ENCODE results near the gene PHGDH. TPM values are rescaled to one million over a fixed set of nuclear protein-coding genes. Genes with fewer than 3 reads are reported as not detected.

The PHGDH gene
- total and polyA plus RNA-seq, 2 of the 13 experiments (the other 11 are each of a cell fraction or from before 2014, with no cell fraction given), result 95.8 to 133 TPM

- 0 out of 2 replicates have a peak, but pooled peaks have one; percentile 1 for TF ChIP-seq ZNF746 (CRISPR knock-in tag; IDR thresholded peaks at IDR 0.05)
- TF ChIP-seq XBP1 (CRISPR knock-in tag; IDR thresholded peaks at IDR 0.05), result no peak
- TF ChIP-seq ZNF547 (CRISPR knock-in tag; IDR thresholded peaks at IDR 0.05), result no peak
- no peak for TF ChIP-seq SNAPC5 (CRISPR knock-in tag; IDR thresholded peaks at IDR 0.05; ENCODE audit: borderline replicate concordance)
- TF ChIP-seq SMC3 (IDR thresholded peaks at IDR 0.05; ENCODE audit: low read length), result no peak
- no peak for TF ChIP-seq ZNF713 (CRISPR knock-in tag; IDR thresholded peaks at IDR 0.05)
- no peak for TF ChIP-seq ZSCAN12 (CRISPR knock-in tag; IDR thresholded peaks at IDR 0.05)
- TF ChIP-seq HNRNPK (IDR thresholded peaks at IDR 0.05; ENCODE audit: low read depth, low read length, poor library complexity, severe bottlenecking), result no peak
- TF ChIP-seq FOSL1 (CRISPR knock-in tag; IDR thresholded peaks at IDR 0.05; ENCODE audit: borderline replicate concordance), result no peak
- no peak for TF ChIP-seq ZNF720 (CRISPR knock-in tag; IDR thresholded peaks at IDR 0.05)
- TF ChIP-seq NFRKB (IDR thresholded peaks at IDR 0.05), result no peak
- TF ChIP-seq RXRB (CRISPR knock-in tag; IDR thresholded peaks at IDR 0.05; ENCODE audit: borderline replicate concordance), result 0 out of 2 replicates have a peak, but pooled peaks have one; percentile 10
- TF ChIP-seq MXD3 (CRISPR knock-in tag; IDR thresholded peaks at IDR 0.05), result 0 out of 2 replicates have a peak, but pooled peaks have one; percentile 12
- TF ChIP-seq SNAPC4 (CRISPR knock-in tag; IDR thresholded peaks at IDR 0.05), result no peak
- no peak for TF ChIP-seq MXD4 (CRISPR knock-in tag; IDR thresholded peaks at IDR 0.05)
- no peak for TF ChIP-seq REXO4 (CRISPR knock-in tag; IDR thresholded peaks at IDR 0.05; ENCODE audit: borderline replicate concordance)
- no peak for TF ChIP-seq SIN3B (IDR thresholded peaks at IDR 0.05; ENCODE audit: low read length)
- no peak for TF ChIP-seq ZSCAN9 (CRISPR knock-in tag; IDR thresholded peaks at IDR 0.05; ENCODE audit: borderline replicate concordance)
- no peak for TF ChIP-seq ZFP37 (CRISPR knock-in tag; IDR thresholded peaks at IDR 0.05; ENCODE audit: borderline replicate concordance)
- TF ChIP-seq KLF13 (CRISPR knock-in tag; IDR thresholded peaks at IDR 0.05), result no peak
- TF ChIP-seq HOXA3 (CRISPR knock-in tag; IDR thresholded peaks at IDR 0.05), result no peak
- no peak for TF ChIP-seq SKIL (CRISPR knock-in tag; IDR thresholded peaks at IDR 0.05; ENCODE audit: borderline replicate concordance)
- no peak; the same call in 1 of the 2 replicates for TF ChIP-seq REPIN1 (CRISPR knock-in tag; IDR thresholded peaks at IDR 0.05; ENCODE audit: borderline replicate concordance, low read depth)
- TF ChIP-seq TBL1XR1 (IDR thresholded peaks at IDR 0.05; ENCODE audit: borderline replicate concordance, low read length, partially characterized antibody), result no peak
These were observed at the start of gene PHGDH (continued) for GRCh38 chr1:119711804-119712341.

All from HepG2 (cell line).